Umbilical cord (tissue), 2 donors: ENCODE results near the gene LCAT. TPM values are rescaled to one million over a fixed set of nuclear protein-coding genes. Genes with fewer than 3 reads are reported as not detected.
"Not testable (repeated sequence)": the region's sequence is repeated elsewhere in the genome, so short reads cannot be mapped to it uniquely, and the experiment has no call there.

Experiments used
- DNase-seq: peaks from one replicate; pipeline ENCODE4 v3.0.0-alpha.2; 2015; ENCODE audit warnings: low spot score
- total RNA-seq: library from RNA; depleted of rRNA; stranded (reverse); fragments of >200 nt; gene quantifications from one replicate; pipeline ENCODE4 v1.2.3, GENCODE V29; 2014; ENCODE audit warnings: low replicate concordance; ENCODE audit not compliant: insufficient read depth

Gene LCAT
- total RNA-seq, 1 donor from 2014 or later: 22.1 TPM

DNA sequence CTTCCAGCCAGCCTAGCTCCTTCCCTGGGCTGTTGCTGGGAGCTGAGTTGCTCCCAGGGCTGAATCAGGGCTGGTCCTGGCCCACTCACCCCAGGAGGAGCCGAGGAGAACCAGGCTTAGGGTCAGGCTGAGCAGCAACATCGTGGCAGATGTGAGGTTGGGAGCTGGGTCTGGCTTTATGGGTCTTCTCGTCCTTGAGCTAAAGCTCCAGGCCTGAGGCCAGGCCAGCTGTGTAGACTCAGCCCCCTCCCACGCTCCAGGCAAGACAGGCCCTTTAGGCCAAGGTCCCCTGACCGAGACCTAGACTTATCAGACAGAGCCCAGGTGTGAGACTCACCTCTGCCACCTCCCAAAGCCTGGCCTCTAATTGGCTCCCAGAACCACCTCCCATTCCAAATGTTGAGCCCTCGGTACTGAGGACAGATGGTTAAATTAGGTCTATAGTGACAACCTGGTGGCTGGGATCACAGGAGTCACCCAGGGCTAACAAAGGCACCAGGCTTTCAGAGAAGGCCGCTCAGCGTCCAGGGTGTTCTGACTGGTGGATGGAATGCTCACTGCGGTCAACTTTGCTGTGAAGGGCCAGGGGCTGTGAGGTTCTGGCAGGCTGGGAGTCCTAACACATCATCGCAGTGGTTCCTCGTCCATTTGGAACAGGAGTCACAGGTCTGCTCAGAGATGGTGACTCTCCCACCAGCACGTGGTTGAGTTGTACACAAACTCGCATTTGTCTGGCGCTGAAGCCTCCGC is 12.0 kb downstream of the LCAT start, which contains the start of gene CTRL:
Gene CTRL, minus strand, starts transcription at position 151 of the 750 bp plus-strand sequence. Its CDS starts 10 bp downstream, at position 141.
- no peak for DNase-seq

DNA sequence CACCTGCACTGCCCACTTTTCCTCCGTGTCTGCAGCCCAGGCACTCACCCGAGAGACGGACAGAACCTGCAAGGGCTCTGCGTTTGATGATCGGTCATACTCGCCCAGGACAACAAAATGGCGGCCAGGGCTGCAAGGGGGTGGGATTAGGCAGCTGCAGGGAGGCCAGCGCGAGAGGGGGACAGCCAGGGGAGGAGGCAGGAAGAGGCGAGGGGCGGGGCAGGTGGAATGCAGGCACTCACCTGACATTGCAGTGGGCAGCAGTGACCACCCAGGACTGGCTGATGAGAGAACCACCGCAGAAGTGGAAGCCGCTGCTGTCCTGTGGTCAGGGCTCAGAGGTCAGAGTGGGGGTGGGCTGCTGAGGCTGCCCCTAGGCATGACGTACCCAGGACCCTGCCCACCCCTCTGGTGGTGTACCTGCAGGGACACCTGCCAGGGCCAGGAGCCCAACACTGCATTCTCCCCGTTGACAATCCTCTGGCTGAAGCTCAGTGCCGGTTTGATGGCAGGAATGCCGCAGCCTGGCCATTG is 13.2 kb downstream of the LCAT start:
- no peak for DNase-seq

DNA sequence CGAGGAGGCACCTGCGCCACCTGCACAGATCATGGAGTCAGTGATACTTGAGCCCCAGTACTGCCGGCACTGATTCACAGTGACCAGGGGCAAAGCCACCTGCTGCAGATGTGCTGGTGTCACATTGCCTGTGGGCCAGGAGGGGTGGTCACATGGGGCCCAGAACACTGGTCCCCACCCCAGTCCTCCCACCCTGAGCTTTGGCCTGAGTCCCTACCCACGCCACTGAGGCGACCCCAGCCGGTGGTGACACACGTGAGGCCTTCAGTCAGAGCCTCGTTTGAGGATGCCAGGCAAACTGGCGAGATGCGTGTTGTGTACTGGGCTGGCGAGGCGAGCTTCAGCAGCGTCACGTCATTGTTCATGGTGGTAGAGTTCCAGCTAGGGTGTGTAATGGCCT is 13.7 kb downstream of the LCAT start:
- no peak for DNase-seq

DNA sequence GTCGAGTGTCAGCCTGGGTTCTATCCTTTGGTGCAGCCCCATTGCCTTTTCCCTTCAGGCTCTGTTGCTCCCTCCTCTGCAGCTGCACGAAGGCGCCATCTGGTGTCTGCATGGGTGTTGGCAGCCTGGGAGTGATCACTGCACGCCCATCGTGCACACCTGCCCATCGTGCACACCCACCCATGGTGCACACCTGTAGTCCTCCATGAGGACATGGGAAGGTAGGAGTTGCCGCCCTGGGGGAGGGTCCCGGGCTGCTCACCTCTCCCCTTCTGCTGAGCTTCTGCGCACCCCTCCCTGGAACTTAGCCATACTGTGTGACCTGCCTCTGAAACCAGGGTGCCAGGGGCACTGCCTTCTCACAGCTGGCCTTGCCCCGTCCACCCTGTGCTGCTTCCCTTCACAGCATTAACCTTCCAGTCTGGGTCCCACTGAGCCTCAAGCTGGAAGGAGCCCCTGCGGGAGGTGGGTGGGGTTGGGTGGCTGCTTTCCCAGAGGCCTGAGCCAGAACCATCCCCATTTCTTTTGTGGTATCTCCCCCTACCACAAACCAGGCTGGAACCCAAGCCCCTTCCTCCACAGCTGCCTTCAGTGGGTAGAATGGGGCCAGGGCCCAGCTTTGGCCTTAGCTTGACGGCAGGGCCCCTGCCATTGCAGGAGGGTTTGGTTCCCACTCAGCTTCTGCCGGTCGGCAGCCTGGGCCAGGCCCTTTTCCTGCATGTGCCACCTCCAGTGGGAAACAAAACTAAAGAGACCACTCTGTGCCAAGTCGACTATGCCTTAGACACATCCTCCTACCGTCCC is 15.2 kb downstream of the LCAT start:
- peak; percentile 59 for DNase-seq

GRCh38 chr16:67928147-67928546 is 15.8 kb downstream of the LCAT start:
- DNase-seq: no peak

GRCh38 chr16:67927131-67927941 is 16.6 kb downstream of the LCAT start:
- DNase-seq: no peak

- DNase-seq: no peak
Measured at GRCh38 chr16:67926181-67926750, 17.7 kb downstream of the LCAT start.

DNA sequence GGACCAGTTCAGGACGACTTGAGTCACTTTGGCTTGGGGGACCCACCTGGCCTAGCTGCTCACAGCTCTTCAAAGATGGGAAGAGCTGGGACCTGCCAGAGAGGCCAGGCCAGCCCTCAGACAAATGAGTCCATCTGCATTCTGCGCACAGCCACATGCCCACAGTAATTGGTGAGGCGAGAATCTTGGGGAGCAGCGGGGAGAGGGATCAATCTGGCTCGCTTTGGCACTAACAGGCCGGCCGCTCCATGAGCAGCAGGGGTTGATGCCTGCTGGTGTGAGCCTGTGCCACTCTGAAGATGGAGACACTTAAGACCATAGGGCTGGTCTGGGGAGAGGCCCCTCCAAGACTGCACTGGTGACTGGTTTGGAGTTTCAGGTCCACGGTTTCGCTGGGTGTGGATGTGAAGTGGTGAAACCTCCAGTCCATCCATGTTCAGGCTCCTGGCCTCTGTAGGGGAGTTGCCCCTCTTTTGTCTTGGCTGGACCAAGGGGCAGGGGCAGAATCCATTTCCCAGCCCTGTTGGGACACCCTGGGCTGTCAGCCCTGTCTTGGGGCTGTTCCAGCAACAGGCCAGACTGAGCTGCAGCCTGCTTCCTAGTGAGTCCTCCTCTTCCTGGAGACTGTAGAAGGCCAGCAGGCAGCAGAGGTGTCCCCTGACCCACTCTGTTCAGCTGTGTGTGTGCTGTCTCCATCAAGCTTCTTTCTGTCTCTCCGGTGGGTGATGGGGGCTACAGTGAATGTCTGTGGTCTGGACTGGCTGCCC is 19.6 kb downstream of the LCAT start:
- no peak for DNase-seq

- no peak for DNase-seq
Measured at GRCh38 chr16:67923414-67924116, 20.4 kb downstream of the LCAT start.

DNA sequence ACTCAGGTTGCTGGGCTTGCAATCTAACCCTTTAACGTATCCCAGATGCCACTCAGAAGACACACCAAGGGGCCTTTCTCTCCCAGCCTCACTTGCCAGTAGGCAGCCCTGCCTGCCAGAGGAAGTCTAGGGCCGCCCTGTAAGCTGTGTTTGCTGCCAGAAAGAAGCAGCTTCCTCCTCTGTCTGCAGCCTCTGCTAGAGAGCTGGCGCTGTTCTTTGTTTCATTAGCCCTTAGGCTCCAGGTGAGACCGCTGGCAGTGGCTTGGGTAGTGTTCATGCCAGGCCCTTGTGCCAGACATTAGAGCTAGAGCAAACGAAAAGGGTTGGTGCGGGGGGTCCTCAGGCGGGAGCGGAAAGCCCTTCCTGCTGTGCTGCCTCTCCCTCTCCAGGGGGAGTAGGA is 21.2 kb downstream of the LCAT start:
- no peak for DNase-seq

DNA sequence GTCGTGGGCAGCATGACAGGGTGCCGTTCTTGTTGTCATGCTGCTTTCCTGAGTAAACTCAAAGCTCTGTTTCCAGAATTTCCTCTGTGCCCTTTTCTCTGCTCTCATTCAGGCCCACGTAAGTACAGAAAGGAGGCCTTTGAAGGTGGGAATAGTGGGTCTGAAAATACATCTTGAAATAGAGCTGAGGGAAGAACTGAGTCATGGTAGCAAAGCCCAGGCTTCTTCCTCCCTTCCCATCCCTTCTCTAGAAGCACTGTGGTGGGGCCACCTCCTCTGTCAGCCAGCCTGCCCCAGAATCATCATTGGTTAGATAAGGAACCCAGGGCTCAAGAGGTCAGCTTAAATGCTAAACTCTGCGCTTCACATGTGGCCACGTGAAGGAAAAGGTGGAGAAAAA is 21.7 kb downstream of the LCAT start:
- DNase-seq: peak; percentile 53

- DNase-seq: no peak
Measured at GRCh38 chr16:67919622-67920221, 24.2 kb downstream of the LCAT start.

DNA sequence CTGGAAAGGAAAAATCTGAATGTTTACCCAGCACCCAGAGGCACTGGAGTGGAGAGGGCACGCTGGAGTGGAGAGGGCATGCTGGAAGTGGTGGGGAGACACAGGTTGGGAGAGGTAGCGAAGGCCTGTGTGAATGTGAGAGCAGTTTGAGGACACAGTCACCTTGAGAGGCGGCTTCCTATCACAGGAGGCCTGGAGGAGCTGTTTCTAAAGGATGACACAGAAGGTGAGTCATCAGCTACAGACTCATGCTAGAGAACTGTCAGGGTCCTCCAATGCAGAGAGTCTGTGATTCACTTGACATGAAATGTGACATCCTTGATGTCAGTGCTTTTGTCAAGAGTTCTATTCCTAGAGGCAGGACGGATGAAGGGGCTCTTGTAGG is 26.1 kb downstream of the LCAT start:
- DNase-seq: no peak

DNA sequence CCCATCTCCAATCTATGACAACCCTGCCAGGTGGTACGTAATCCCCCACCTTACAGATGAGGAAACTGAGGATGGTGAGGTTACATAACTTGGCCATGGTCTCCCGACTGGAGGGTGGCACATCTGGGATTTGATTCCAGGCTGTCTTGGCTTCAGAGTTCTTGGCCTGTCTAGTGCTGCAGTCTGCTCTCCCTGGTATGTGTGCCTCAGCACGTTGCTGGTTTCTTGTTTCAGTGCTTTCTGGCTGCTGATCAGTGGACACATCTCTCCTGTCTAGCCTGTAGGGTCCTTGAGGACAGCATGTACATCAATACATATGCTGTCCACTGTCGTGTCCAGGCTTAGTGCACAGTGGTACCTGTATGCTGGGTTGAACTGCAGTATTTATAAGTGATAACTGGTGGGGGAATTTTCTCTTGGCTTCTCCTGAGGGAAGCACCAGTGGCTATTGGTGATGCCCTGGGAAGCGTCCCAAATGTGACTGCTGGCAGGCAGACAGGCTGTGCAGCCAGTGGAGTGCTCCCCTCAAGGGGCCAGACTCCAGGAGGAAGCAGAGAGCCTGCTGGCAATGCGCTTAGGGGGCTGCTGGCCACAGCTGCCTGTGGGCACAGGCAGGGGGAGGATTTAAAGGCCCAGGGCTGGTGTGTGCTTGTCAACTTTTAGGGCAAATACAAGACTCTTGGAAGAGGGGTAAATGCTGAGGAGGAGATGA is 26.6 kb downstream of the LCAT start:
- no peak for DNase-seq

- DNase-seq: no peak
Measured at GRCh38 chr16:67915831-67916723, 27.8 kb downstream of the LCAT start.

DNA sequence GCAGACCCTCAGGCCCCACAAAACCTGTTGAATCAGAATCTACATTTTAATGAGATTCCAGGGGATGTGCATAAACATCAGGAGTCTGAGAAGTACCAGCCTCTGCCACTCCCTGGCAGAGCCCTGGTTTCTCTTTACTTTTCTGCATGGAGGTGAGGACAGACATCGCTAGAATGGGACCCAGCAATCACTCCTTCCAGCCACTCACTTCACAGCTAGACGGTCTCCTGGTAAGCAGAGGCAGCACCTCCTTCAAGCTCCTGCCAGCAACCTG is 28.5 kb downstream of the LCAT start:
- not testable (repeated sequence) for DNase-seq

DNA sequence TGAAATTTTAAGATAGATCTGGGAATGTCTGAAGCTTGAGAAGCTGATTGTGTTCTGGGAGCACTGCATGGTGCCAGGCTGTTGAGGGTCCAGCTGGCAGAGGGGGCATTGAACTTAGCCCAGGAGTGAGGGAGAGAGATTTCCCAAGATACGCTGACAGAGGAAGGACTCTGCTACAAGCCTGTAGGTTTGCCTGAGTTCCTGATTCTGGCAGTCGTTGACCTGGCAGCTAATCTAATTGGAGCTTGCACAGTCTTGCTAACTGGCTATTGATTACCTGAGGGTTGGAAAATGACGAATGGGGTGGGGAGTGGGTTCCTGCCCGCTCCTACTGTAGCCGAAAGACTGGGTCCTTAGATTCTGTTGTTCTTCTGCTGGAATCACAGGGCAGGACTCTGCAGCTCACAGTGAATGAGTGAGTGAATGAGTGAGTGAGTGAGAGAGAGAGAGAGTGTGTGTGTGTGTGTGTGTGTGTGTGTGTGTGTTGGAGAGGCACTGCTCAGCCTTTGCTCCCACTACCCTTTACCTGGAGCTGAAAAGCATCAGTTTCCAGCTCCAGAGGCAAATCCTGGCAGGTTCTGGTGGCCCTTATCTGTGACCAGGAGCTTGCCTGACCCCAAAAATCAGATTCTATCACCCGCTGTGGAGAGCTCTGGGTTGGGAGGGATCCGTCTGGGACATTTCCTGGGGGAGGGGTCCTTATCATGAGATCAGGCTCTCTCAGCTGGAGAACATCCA is 29.0 kb downstream of the LCAT start:
- no peak for DNase-seq
